Muscle of leg (tissue), 11 donors: Measurements from ENCODE around the gene ZNF213. TPM values are rescaled to one million over a fixed set of nuclear protein-coding genes. Genes with fewer than 3 reads are reported as not detected.

Experiments used
- DNase-seq: peaks from one replicate; pipeline ENCODE4 v3.0.0; 2013
- H3K27ac ChIP-seq: one replicate; pipeline ENCODE4 v1.5.1; 2013; ENCODE audit warnings: mild to moderate bottlenecking, low read length, control low read depth
- H3K27me3 ChIP-seq: one replicate; pipeline ENCODE4 v1.6.1; 2013; ENCODE audit warnings: low read length; ENCODE audit not compliant: control insufficient read depth, insufficient read depth
- H3K36me3 ChIP-seq: one replicate; pipeline ENCODE4 v1.6.1; 2013; ENCODE audit warnings: low read length; ENCODE audit not compliant: control insufficient read depth, insufficient read depth
- H3K4me1 ChIP-seq: one replicate; pipeline ENCODE4 v1.6.1; 2013; ENCODE audit warnings: low read length; ENCODE audit not compliant: control insufficient read depth, insufficient read depth
- H3K4me3 ChIP-seq: one replicate; pipeline ENCODE4 v1.5.1; 2013; ENCODE audit warnings: low read length, control low read depth
- H3K9me3 ChIP-seq: replicated peaks from 2 replicates; pipeline ENCODE4 v1.6.1; 2013; ENCODE audit warnings: low read depth, low read length; ENCODE audit not compliant: control insufficient read depth
- WGBS: methylation state at CpG from one replicate; pipeline ENCODE4 v1.1.5; 2013; ENCODE audit warnings: missing lambda C conversion rate; ENCODE audit not compliant: insufficient coverage; 5-methylcytosine and 5-hydroxymethylcytosine counted together
- polyA plus RNA-seq, 8 donors: library from polyadenylated mRNA; unstranded; fragments of 120-200 nt; gene quantifications; one replicate each; pipeline versions ENCODE4 v1.2.1 to v1.2.3, GENCODE V29; 2013; ENCODE audit warnings: inconsistent platforms in 1 of 8, low replicate concordance in 1 of 8; ENCODE audit not compliant: insufficient read length in 8 of 8, insufficient read depth in 1 of 8
- total RNA-seq: library from RNA; stranded (reverse); fragments of 120-200 nt; gene quantifications from one replicate; pipeline ENCODE4 v1.2.4, GENCODE V29; 2013

The ZNF213 gene
- total and polyA plus RNA-seq, 9 donors = 3.1 to 14.0 (median 11.4) TPM

GRCh38 chr16:3091551-3091950, 43.3 kb upstream of the ZNF213 start:
- 83% methylated on average over 7 of the region's 8 CpGs for WGBS
- Histone ChIP-seq H3K9me3 (no peaks in the 10 kb centered on the region), H3K4me3 (no peak overlapping the region), H3K4me1 (peaks cover 38% of the 10 kb centered on the region), H3K27me3 (peaks cover 10% of the 10 kb centered on the region), H3K27ac (no peak overlapping the region), H3K36me3 (no peaks in the 10 kb centered on the region)
- DNase-seq = no peak

GRCh38 chr16:3092501-3092941, 42.3 kb upstream of the ZNF213 start:
- Histone ChIP-seq H3K4me3 (no peak overlapping the region), H3K27me3 (peaks cover 15% of the 10 kb centered on the region), H3K9me3 (no peaks in the 10 kb centered on the region), H3K36me3 (no peaks in the 10 kb centered on the region), H3K4me1 (peaks cover 28% of the 10 kb centered on the region), H3K27ac (no peak overlapping the region)
- no peak for DNase-seq
- WGBS = 37% methylated on average over 18 of the region's 20 CpGs

- Histone ChIP-seq H3K36me3 (no peaks in the 10 kb centered on the region), H3K9me3 (no peaks in the 10 kb centered on the region), H3K4me3 (no peak overlapping the region), H3K4me1 (peaks cover 15% of the 10 kb centered on the region), H3K27ac (no peak overlapping the region), H3K27me3 (peaks cover 32% of the 10 kb centered on the region)
- 42% methylated on average over 2 of the region's 22 CpGs for WGBS
- no peak for DNase-seq
Observed at GRCh38 chr16:3094289-3095027, 40.4 kb upstream of the ZNF213 start.

GRCh38 chr16:3095869-3096268, 39.0 kb upstream of the ZNF213 start:
- H3K27me3 ChIP-seq = peaks cover 42% of the 10 kb centered on the region
- peak; percentile 44 for DNase-seq
- no CpG with 5 or more reads among the region's 4 CpGs for WGBS
- peaks cover 27% of the 10 kb centered on the region for H3K4me1 ChIP-seq
- no peak overlapping the region for H3K27ac ChIP-seq
- no peak overlapping the region for H3K4me3 ChIP-seq
- no peaks in the 10 kb centered on the region for H3K36me3 ChIP-seq
- H3K9me3 ChIP-seq = no peaks in the 10 kb centered on the region

- peak; percentile 3 for DNase-seq
- H3K36me3 ChIP-seq = no peaks in the 10 kb centered on the region
- H3K27me3 ChIP-seq = peaks cover 46% of the 10 kb centered on the region
- H3K9me3 ChIP-seq = no peaks in the 10 kb centered on the region
- WGBS = 74% methylated on average over 5 of the region's 6 CpGs
- H3K4me1 ChIP-seq = peaks cover 31% of the 10 kb centered on the region
- no peak overlapping the region for H3K4me3 ChIP-seq
- H3K27ac ChIP-seq = no peak overlapping the region
Observed at GRCh38 chr16:3096362-3096761, 38.5 kb upstream of the ZNF213 start.

GRCh38 chr16:3097266-3097665, 37.6 kb upstream of the ZNF213 start:
- Histone ChIP-seq H3K9me3 (no peaks in the 10 kb centered on the region), H3K36me3 (no peaks in the 10 kb centered on the region), H3K4me1 (peaks cover 35% of the 10 kb centered on the region), H3K27ac (no peak overlapping the region), H3K4me3 (no peak overlapping the region), H3K27me3 (peaks cover 44% of the 10 kb centered on the region)
- 30% methylated on average over 2 of the region's 8 CpGs for WGBS
- DNase-seq = no peak

- Histone ChIP-seq H3K9me3 (no peaks in the 10 kb centered on the region), H3K27ac (peak within 1 kb of the TSS; percentile 20), H3K4me1 (peaks cover 29% of the 10 kb centered on the region), H3K36me3 (no peaks in the 10 kb centered on the region), H3K4me3 (peak within 1 kb of the TSS; percentile 10), H3K27me3 (peaks cover 42% of the 10 kb centered on the region)
- DNase-seq = peak; percentile 8
- 20% methylated on average over 8 of the region's 21 CpGs for WGBS
Observed at GRCh38 chr16:3098459-3099394, 36.1 kb upstream of the ZNF213 start, which contains the start of gene ZSCAN10. Gene ZSCAN10 (minus strand): TSS chr16:3099294. CDS start chr16:3092937, 6,357 bp downstream.

GRCh38 chr16:3099395-3099731, 35.5 kb upstream of the ZNF213 start:
- no peak overlapping the region for H3K27ac ChIP-seq
- H3K36me3 ChIP-seq = no peaks in the 10 kb centered on the region
- peaks cover 42% of the 10 kb centered on the region for H3K27me3 ChIP-seq
- DNase-seq = peak; percentile 27
- no peak overlapping the region for H3K4me3 ChIP-seq
- peaks cover 29% of the 10 kb centered on the region for H3K4me1 ChIP-seq
- no peaks in the 10 kb centered on the region for H3K9me3 ChIP-seq
- 40% methylated on average over 5 of the region's 5 CpGs for WGBS

GRCh38 chr16:3099732-3100499, 34.9 kb upstream of the ZNF213 start:
- peak overlapping the region; percentile 10 for H3K4me3 ChIP-seq
- peak overlapping the region; percentile 20 for H3K27ac ChIP-seq
- peak; percentile 92 for DNase-seq
- no peaks in the 10 kb centered on the region for H3K36me3 ChIP-seq
- H3K27me3 ChIP-seq = peaks cover 42% of the 10 kb centered on the region
- WGBS = 4% methylated on average over 18 of the region's 39 CpGs
- H3K9me3 ChIP-seq = no peaks in the 10 kb centered on the region
- peaks cover 29% of the 10 kb centered on the region for H3K4me1 ChIP-seq
